HCT116 (cell line): ENCODE measurements around the gene CPT1C. TPM values are rescaled to one million over a fixed set of nuclear protein-coding genes. Genes with fewer than 3 reads are reported as not detected.

Experiments
- ATAC-seq: fragments of 200-7000 bp; cut with Tn5 transposase; 2 replicates; pipeline ENCODE4 v1.9.1; 2020; ENCODE audit warnings: mild to moderate bottlenecking, moderate library complexity
- BruUV-seq: library from RNA; stranded (reverse); fragments of 400-500 nt; replicated peaks from 2 replicates; lab custom pipeline; 2021; lab: Mats Ljungman, UMichigan
- CTCF ChIA-PET: fragments of 300-600 bp; sonication (Branson Sonifier 250); formaldehyde crosslinking; loops from one replicate; lab custom pipeline; 2021; ENCODE audit warnings: antibody characterized with exemption; lab: Charles Lee
- POLR2A ChIA-PET: fragments of 300-600, 350-600 bp; sonication (Branson Sonifier 250); formaldehyde crosslinking; loops from one replicate; lab custom pipeline; 2021; ENCODE audit warnings: antibody characterized with exemption; lab: Charles Lee
- RAD21 ChIA-PET, 2 experiments: fragments of 300-600 bp; sonication (Branson Sonifier 250); formaldehyde crosslinking; loops; one replicate each; lab custom pipeline; 2023; ENCODE audit warnings: low total read pairs in 2 of 2; ENCODE audit not compliant: uncharacterized antibody in 2 of 2, unreplicated experiment in 2 of 2, low non-redundant PET in 1 of 2; lab: Charles Lee
- DNase-seq: peaks from one replicate; pipeline ENCODE4 v3.0.0-alpha.2; 2010; ENCODE audit warnings: low read depth, low spot score
- H2AFZ ChIP-seq: fragments of 200-600 bp; shearing (Covaris generic), sonication (generic); 2 replicates; pipeline ENCODE4 v1.6.1; 2017; ENCODE audit warnings: low read depth, mixed run types, mixed read lengths, antibody characterized with exemption, low read length; ENCODE audit not compliant: poor library complexity, severe bottlenecking
- H3K27ac ChIP-seq: 2 replicates; pipeline ENCODE4 v1.5.1; 2012; ENCODE audit warnings: low read depth, low read length
- H3K27me3 ChIP-seq: fragments of 200-600 bp; sonication (generic); 2 replicates; pipeline ENCODE4 v1.6.1; 2016; ENCODE audit warnings: mixed run types, low read length, mixed read lengths; ENCODE audit not compliant: insufficient read depth
- H3K36me3 ChIP-seq, 2 experiments: fragments of 200-500 bp in 1 of 2; fragments of 200-600 bp in 1 of 2; sonication (Bioruptor generic) in 1 of 2; sonication (generic) in 1 of 2; 2 replicates each; pipeline versions ENCODE4 v1.5.1 to v1.6.1; 2014 to 2016; ENCODE audit warnings: low read length in 2 of 2, inconsistent platforms in 1 of 2, mixed read lengths in 1 of 2, mixed run types in 1 of 2; ENCODE audit not compliant: insufficient read depth in 2 of 2, control insufficient read depth in 1 of 2
- H3K4me1 ChIP-seq, 2 experiments: fragments of 200-600 bp in 1 of 2; sonication (generic) in 1 of 2; 2 replicates each; pipeline versions ENCODE4 v1.5.1 to v1.6.1; 2012 to 2017; ENCODE audit warnings: low read length in 2 of 2, inconsistent platforms in 1 of 2, mild to moderate bottlenecking in 1 of 2, mixed read lengths in 1 of 2, mixed run types in 1 of 2, moderate library complexity in 1 of 2; ENCODE audit not compliant: insufficient read depth in 2 of 2, control insufficient read depth in 1 of 2
- H3K4me2 ChIP-seq: fragments of 200-600 bp; sonication (generic); 2 replicates; pipeline ENCODE4 v1.6.1; 2017; ENCODE audit warnings: mixed run types, low read length, mixed read lengths
- H3K4me3 ChIP-seq, 2 experiments: fragments of 200-600 bp in 1 of 2; sonication (generic) in 1 of 2; replicated peaks in 1 of 2; 2 replicates each; pipeline ENCODE4 v1.5.1; 2011 to 2016; ENCODE audit warnings: low read length in 2 of 2, control low read depth in 1 of 2, low read depth in 1 of 2, mild to moderate bottlenecking in 1 of 2, mixed read lengths in 1 of 2, mixed run types in 1 of 2
- H3K79me2 ChIP-seq: fragments of 200-600 bp; sonication (generic); 2 replicates; pipeline ENCODE4 v1.6.1; 2017; ENCODE audit warnings: mild to moderate bottlenecking, mixed run types, low read length, moderate library complexity, mixed read lengths; ENCODE audit not compliant: insufficient read depth
- H3K9ac ChIP-seq: fragments of 200-600 bp; sonication (generic); 2 replicates; pipeline ENCODE4 v1.6.1; 2016; ENCODE audit warnings: low read length, mixed read lengths
- H3K9me2 ChIP-seq: fragments of 200-600 bp; sonication (generic), shearing (Covaris generic); 2 replicates; pipeline ENCODE4 v1.6.1; 2017; ENCODE audit warnings: mixed run types, mild to moderate bottlenecking, moderate library complexity; ENCODE audit not compliant: insufficient read depth
- H3K9me3 ChIP-seq, 2 experiments: fragments of 200-500 bp in 1 of 2; fragments of 200-600 bp in 1 of 2; sonication (Bioruptor generic) in 1 of 2; sonication (generic) in 1 of 2; 2 replicates each; pipeline ENCODE4 v1.6.1; 2014 to 2017; ENCODE audit warnings: low read length in 2 of 2, mixed read lengths in 2 of 2, inconsistent platforms in 1 of 2, low read depth in 1 of 2, mild to moderate bottlenecking in 1 of 2, mixed run types in 1 of 2, moderate library complexity in 1 of 2; ENCODE audit not compliant: control insufficient read depth in 1 of 2, insufficient read depth in 1 of 2
- H4K20me1 ChIP-seq: fragments of 200-600 bp; sonication (generic), shearing (Covaris generic); 2 replicates; pipeline ENCODE4 v1.6.1; 2017; ENCODE audit warnings: mixed run types, mild to moderate bottlenecking, moderate library complexity; ENCODE audit not compliant: insufficient read depth
- CEBPB ChIP-seq: IDR thresholded peaks from 2 replicates; pipeline ENCODE4 v1.6.1; 2012; ENCODE audit warnings: low read depth
- EGR1 ChIP-seq: IDR thresholded peaks from 2 replicates; pipeline ENCODE4 v1.6.1; 2012; ENCODE audit warnings: low read depth
- EZH2 ChIP-seq: fragments of 200-600 bp; sonication (generic); IDR thresholded peaks from 2 replicates; pipeline ENCODE4 v1.6.1; 2017; ENCODE audit warnings: antibody characterized with exemption, mixed run types
- MAX ChIP-seq: IDR thresholded peaks from 2 replicates; pipeline ENCODE4 v1.6.1; 2012
- POLR2A ChIP-seq: IDR thresholded peaks from 2 replicates; pipeline ENCODE4 v1.7.0; 2011; ENCODE audit warnings: borderline replicate concordance; ENCODE audit not compliant: insufficient read depth, insufficient read length; ENCODE audit errors: extremely low read depth
- POLR2AphosphoS5 ChIP-seq: IDR thresholded peaks from 2 replicates; pipeline ENCODE4 v1.6.1; 2011; ENCODE audit warnings: mild to moderate bottlenecking, low read depth, low read length, moderate library complexity
- YY1 ChIP-seq: IDR thresholded peaks from 2 replicates; pipeline ENCODE4 v1.6.1; 2011; ENCODE audit warnings: low read length, low read depth, moderate library complexity, mild to moderate bottlenecking; ENCODE audit not compliant: insufficient replicate concordance; ENCODE audit errors: extremely low read depth
- ZFX ChIP-seq: fragments of 450-650 bp; IDR thresholded peaks from 2 replicates; pipeline ENCODE4 v1.6.1; 2017
- intact Hi-C: fragments of 100-400 bp; cut with micrococcal nuclease; formaldehyde crosslinking; loops from 2 replicates; pipeline ENCODE4 v1.10.0; 2022
- total RNA-seq: library from RNA; stranded (reverse); gene quantifications from one replicate; pipeline ENCODE4 v1.2.1, GENCODE V29; 2021; ENCODE audit not compliant: unreplicated experiment
- TF ChIP-seq, protein P1 (sequence below): IDR thresholded peaks from 2 replicates; pipeline ENCODE4 v1.6.1; 2011; ENCODE audit warnings: mild to moderate bottlenecking, low read length, moderate library complexity; ENCODE audit not compliant: insufficient replicate concordance; ENCODE audit errors: extremely low read depth

CPT1C gene
- total RNA-seq, 1 experiment from 2014 or later = 12.0 TPM

DNA sequence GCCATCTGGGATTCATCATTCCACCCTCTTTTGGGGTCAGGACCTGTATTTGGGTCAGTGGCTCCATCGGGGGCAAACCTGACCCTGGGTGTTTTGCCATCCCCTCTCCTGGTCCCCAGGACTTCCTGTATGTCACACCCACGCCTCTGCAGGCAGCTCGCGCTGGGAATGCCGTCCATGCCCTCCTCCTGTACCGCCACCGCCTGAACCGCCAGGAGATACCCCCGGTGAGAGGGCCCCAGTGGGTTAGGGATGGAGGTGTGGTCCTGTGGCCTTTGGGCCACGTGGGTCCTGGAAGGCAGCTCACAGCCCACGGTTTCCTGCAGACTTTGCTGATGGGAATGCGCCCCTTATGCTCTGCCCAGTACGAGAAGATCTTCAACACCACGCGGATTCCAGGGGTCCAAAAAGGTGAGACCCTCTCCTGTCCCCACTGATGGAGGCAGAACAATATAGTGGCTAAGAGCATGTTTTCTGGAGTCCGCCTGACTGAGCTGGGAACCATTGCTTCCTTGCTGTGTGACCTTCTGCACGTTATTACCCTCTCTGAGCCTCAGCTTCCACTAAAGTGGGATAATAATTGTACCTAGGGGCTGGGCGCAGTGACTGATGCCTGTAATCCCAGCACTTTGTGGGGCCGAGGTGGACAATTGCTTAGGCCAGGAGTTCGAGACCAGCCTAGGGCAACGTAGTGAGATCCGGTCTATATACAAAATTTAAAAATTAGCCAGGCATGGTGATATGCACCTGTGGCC, 14.1 kb downstream of the CPT1C start:
- no peak for ATAC-seq
- Histone ChIP-seq H3K36me3 (no peaks in the 10 kb centered on the region), H3K4me1 (no peaks in the 10 kb centered on the region; a peak in 1 of 4 replicates), H3K4me3 (no peak overlapping the region), H3K27ac (no peak overlapping the region), H3K79me2 (no peaks in the 10 kb centered on the region), H3K9ac (no peak overlapping the region), H3K27me3 (no peaks in the 10 kb centered on the region), H4K20me1 (no peaks in the 10 kb centered on the region), H3K9me2 (no peaks in the 10 kb centered on the region), H3K4me2 (no peak overlapping the region), H2AFZ (no peak overlapping the region), H3K9me3 (no peaks in the 10 kb centered on the region)
- BruUV-seq = no TSS peak
- CTCF ChIA-PET = no interaction called here
- DNase-seq = no peak
- RAD21 ChIA-PET = no interaction called here
- intact Hi-C loops = no loop called here
- POLR2A ChIA-PET = interaction anchor here (0.5 kb wide), 1 partner anchor 12 kb away, joined by 3 read pairs; no protein-coding TSS in a partner anchor
- TF ChIP-seq EZH2 (no peak), CEBPB (no peak), POLR2AphosphoS5 (no peak)
- TF ChIP-seq, protein P1, sequence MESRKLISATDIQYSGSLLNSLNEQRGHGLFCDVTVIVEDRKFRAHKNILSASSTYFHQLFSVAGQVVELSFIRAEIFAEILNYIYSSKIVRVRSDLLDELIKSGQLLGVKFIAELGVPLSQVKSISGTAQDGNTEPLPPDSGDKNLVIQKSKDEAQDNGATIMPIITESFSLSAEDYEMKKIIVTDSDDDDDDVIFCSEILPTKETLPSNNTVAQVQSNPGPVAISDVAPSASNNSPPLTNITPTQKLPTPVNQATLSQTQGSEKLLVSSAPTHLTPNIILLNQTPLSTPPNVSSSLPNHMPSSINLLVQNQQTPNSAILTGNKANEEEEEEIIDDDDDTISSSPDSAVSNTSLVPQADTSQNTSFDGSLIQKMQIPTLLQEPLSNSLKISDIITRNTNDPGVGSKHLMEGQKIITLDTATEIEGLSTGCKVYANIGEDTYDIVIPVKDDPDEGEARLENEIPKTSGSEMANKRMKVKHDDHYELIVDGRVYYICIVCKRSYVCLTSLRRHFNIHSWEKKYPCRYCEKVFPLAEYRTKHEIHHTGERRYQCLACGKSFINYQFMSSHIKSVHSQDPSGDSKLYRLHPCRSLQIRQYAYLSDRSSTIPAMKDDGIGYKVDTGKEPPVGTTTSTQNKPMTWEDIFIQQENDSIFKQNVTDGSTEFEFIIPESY = no peak

DNA sequence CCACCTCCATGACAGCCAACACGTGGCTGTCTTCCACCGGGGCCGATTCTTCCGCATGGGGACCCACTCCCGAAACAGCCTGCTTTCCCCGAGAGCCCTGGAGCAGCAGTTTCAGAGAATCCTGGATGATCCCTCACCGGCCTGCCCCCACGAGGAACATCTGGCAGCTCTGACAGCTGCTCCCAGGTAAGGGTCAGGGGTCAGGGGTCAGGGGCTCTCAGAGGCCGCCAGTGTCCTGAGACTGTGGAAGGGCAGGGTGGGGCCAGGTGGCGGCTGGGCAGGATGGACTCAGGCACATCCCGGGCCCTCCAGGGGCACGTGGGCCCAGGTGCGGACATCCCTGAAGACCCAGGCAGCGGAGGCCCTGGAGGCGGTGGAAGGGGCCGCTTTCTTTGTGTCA, 15.0 kb downstream of the CPT1C start:
- ChIA-PET RAD21 (no interaction called here), CTCF (no interaction called here), POLR2A (no interaction called here)
- H2AFZ ChIP-seq = no peak overlapping the region
- no peak overlapping the region for H3K4me3 ChIP-seq
- H3K9me3 ChIP-seq = no peaks in the 10 kb centered on the region
- no peaks in the 10 kb centered on the region for H3K36me3 ChIP-seq
- H3K27ac ChIP-seq = no peak overlapping the region
- no peak overlapping the region for H3K4me2 ChIP-seq
- no peak for DNase-seq
- intact Hi-C loops = no loop called here
- BruUV-seq = no TSS peak
- no peaks in the 10 kb centered on the region for H3K79me2 ChIP-seq
- no peaks in the 10 kb centered on the region for H3K9me2 ChIP-seq
- H4K20me1 ChIP-seq = no peaks in the 10 kb centered on the region
- no peaks in the 10 kb centered on the region for H3K27me3 ChIP-seq
- no peak for TF ChIP-seq MAX
- TF ChIP-seq EGR1 = no peak
- TF ChIP-seq POLR2A = no peak
- TF ChIP-seq ZFX = no peak
- TF ChIP-seq YY1 = no peak
- no peak overlapping the region for H3K9ac ChIP-seq
- H3K4me1 ChIP-seq = peaks cover 0 to 8% of the 10 kb centered on the region in 2 experiments; a peak in 2 of 4 replicates
- no peak for ATAC-seq
